Measurements from ENCODE around the gene EPHA7.

GRCh38 chr6:93294879-93295278 is 124.5 kb downstream of the EPHA7 start:
- no peak for TF ChIP-seq EZH2 (IDR thresholded peaks at IDR 0.05)
- TF ChIP-seq CTCF (IDR thresholded peaks at IDR 0.05): no peak
- no peak for TF ChIP-seq EZH2phosphoT487 (IDR thresholded peaks at IDR 0.05)

Measured in neural progenitor cell (in vitro differentiated cells).